ENCODE data around the gene IL4R.

GRCh38 chr16:27384425-27384824 is 70.7 kb downstream of the IL4R start:
- TF ChIP-seq, protein P1, sequence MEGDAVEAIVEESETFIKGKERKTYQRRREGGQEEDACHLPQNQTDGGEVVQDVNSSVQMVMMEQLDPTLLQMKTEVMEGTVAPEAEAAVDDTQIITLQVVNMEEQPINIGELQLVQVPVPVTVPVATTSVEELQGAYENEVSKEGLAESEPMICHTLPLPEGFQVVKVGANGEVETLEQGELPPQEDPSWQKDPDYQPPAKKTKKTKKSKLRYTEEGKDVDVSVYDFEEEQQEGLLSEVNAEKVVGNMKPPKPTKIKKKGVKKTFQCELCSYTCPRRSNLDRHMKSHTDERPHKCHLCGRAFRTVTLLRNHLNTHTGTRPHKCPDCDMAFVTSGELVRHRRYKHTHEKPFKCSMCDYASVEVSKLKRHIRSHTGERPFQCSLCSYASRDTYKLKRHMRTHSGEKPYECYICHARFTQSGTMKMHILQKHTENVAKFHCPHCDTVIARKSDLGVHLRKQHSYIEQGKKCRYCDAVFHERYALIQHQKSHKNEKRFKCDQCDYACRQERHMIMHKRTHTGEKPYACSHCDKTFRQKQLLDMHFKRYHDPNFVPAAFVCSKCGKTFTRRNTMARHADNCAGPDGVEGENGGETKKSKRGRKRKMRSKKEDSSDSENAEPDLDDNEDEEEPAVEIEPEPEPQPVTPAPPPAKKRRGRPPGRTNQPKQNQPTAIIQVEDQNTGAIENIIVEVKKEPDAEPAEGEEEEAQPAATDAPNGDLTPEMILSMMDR (IDR thresholded peaks at IDR 0.05; ENCODE audit: low read depth, low read length, poor library complexity, severe bottlenecking), result no peak
- no peak for TF ChIP-seq EZH2phosphoT487 (IDR thresholded peaks at IDR 0.05; ENCODE audit: borderline replicate concordance, low read length)

Data from DOHH2 (cell line).